ENCODE data around the gene PDZD4. TPM values are rescaled to one million over a fixed set of nuclear protein-coding genes. Genes with fewer than 3 reads are reported as not detected.

Gene PDZD4, protein sequence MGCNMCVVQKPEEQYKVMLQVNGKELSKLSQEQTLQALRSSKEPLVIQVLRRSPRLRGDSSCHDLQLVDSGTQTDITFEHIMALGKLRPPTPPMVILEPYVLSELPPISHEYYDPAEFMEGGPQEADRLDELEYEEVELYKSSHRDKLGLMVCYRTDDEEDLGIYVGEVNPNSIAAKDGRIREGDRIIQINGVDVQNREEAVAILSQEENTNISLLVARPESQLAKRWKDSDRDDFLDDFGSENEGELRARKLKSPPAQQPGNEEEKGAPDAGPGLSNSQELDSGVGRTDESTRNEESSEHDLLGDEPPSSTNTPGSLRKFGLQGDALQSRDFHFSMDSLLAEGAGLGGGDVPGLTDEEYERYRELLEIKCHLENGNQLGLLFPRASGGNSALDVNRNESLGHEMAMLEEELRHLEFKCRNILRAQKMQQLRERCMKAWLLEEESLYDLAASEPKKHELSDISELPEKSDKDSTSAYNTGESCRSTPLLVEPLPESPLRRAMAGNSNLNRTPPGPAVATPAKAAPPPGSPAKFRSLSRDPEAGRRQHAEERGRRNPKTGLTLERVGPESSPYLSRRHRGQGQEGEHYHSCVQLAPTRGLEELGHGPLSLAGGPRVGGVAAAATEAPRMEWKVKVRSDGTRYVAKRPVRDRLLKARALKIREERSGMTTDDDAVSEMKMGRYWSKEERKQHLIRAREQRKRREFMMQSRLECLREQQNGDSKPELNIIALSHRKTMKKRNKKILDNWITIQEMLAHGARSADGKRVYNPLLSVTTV
- polyA plus RNA-seq (2013, experiment 1 of 2), result 45.7 TPM
- 46.5 TPM for polyA plus RNA-seq (2013, experiment 2 of 2)

DNA sequence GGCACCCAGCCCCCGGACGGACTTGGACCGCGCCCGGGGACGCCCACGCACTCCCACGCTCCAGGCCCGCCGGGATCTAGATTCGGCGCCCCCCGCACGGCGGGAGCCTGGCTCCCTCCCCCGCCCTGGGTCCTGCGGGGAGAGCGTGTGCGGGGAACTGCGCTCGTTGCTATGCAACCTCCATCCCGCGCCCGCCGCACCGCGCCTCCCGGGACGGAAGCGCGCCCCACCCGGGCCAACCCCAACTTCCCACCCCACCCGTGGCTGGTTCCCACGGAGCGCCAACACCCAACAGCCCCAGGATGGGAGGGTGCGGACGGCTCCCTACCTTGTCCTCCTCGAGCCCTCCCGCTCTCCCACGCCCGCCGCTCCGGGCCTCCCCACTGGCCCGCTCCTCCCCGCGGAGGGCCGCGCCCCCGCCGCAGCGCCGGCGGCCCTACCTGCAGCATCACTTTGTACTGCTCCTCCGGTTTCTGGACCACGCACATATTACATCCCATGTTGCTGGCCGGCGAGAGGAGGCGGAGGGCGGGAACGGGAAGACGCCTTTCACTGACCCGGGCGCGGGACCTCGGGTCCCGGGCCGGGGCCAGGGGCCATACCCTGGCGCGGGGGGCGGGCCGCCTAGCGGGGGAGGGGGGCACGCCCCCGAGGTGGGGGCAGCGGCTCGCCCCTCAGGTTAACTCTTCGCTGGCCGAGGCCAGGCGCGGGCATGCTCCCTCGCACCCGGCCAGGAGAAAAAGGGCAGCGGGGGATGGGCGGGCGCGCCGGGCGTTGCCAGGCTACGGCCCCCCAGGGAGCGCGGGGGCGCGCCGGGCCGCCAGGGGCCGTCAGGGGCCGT is at the start of gene PDZD4:
Gene PDZD4 (minus strand): TSS at position 746 of the 841 bp plus-strand sequence. CDS start 246 bp downstream, at position 500.
- DNase-seq, result peak; percentile 66
- Histone ChIP-seq H2BK5ac (ENCODE audit: low read length) (no peak within 1 kb of the TSS), H3K56ac (ENCODE audit: low read length) (peak within 1 kb of the TSS; percentile 79), H2AK5ac (ENCODE audit: low read length) (no peak within 1 kb of the TSS), H4K8ac (ENCODE audit: low read depth, low read length) (peak within 1 kb of the TSS; percentile 14), H3K27me3 (ENCODE audit: insufficient read depth, low read length, poor library complexity) (no peaks in the 10 kb centered on the region), H3K4me1 (ENCODE audit: control insufficient read depth, low read depth, low read length) (peaks cover 2% of the 10 kb centered on the region), H3K79me2 (ENCODE audit: control insufficient read depth, insufficient read depth, low read length) (peaks cover 13% of the 10 kb centered on the region), H3K4me2 (ENCODE audit: low read length) (peak within 1 kb of the TSS; percentile 70), H4K5ac (ENCODE audit: low read length) (no peak within 1 kb of the TSS), H3K27ac (ENCODE audit: low read depth, low read length) (no peak within 1 kb of the TSS), H3K79me1 (ENCODE audit: low read length) (no peaks in the 10 kb centered on the region), H3K4me3 (ENCODE audit: low read length) (peak within 1 kb of the TSS; percentile 64), H2BK120ac (ENCODE audit: low read depth, low read length) (no peak within 1 kb of the TSS), H3K36me3 (ENCODE audit: control insufficient read depth, insufficient read depth, low read length) (no peaks in the 10 kb centered on the region), H3K18ac (ENCODE audit: low read length) (peak within 1 kb of the TSS; percentile 85), H3K9ac (ENCODE audit: low read length) (peak within 1 kb of the TSS; percentile 71), H2BK15ac (replicated peaks; ENCODE audit: low read depth) (no peak within 1 kb of the TSS), H3K23ac (ENCODE audit: low read length) (no peak within 1 kb of the TSS), H3K4ac (ENCODE audit: low read depth, low read length) (peak within 1 kb of the TSS; percentile 49)
- WGBS (ENCODE audit: extremely low coverage, insufficient coverage, low lambda C conversion rate), result no CpG with 5 or more reads among the region's 97 CpGs

DNA sequence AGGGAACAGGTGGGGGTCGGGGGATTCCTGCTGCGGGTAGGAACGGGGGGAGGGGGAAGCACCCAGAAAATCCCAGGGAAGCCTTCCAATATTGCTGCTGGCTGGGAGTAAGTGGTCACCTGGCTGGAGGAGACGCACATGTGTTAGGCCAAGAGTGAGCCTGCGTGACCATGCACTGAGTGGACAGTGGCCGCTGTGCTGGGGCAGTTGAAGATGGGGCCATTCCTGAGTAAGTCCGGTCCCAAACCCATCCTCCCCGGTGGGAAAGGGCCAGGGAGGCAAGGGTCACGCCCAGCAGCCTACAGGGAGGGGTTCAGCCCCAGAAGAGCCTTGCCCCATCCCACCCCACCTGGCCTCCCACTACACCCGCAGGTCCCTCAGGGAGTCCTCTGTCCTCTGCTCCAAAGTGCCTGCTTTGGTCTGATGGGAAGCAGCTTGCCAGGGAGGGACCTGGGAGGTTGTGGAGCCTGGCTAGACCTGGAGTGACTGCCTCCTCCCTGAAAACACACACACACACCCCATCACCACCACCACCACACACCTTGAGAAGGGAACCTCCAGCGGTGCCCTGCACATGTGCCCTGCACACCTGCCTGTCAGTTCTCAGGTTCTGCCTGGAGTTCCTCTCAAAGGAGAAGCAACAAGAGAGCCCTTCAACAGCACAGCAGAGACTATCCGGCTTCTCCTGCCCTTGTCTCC is 49.5 kb upstream of the PDZD4 start:
- no peak overlapping the region for H4K5ac ChIP-seq (ENCODE audit: low read length)
- H3K9ac ChIP-seq (ENCODE audit: low read length), result peak overlapping the region; percentile 56
- H3K27ac ChIP-seq (ENCODE audit: low read depth, low read length), result peak overlapping the region; percentile 69
- no peak overlapping the region for H2AK5ac ChIP-seq (ENCODE audit: low read length)
- no peak overlapping the region for H4K8ac ChIP-seq (ENCODE audit: low read depth, low read length)
- DNase-seq, result no peak
- peak overlapping the region; percentile 63 for H3K4ac ChIP-seq (ENCODE audit: low read depth, low read length)
- H2BK15ac ChIP-seq (replicated peaks; ENCODE audit: low read depth), result no peak overlapping the region
- H3K18ac ChIP-seq (ENCODE audit: low read length), result no peak overlapping the region
- WGBS (ENCODE audit: extremely low coverage, insufficient coverage, low lambda C conversion rate), result no CpG with 5 or more reads among the region's 12 CpGs
- H2BK120ac ChIP-seq (ENCODE audit: low read depth, low read length), result no peak overlapping the region
- H3K23ac ChIP-seq (ENCODE audit: low read length), result no peak overlapping the region
- H2BK5ac ChIP-seq (ENCODE audit: low read length), result peak overlapping the region; percentile 69
- H3K79me1 ChIP-seq (ENCODE audit: low read length), result no peaks in the 10 kb centered on the region
- no peak overlapping the region for H3K4me2 ChIP-seq (ENCODE audit: low read length)
- no peaks in the 10 kb centered on the region for H3K79me2 ChIP-seq (ENCODE audit: control insufficient read depth, insufficient read depth, low read length)
- H3K4me1 ChIP-seq (ENCODE audit: control insufficient read depth, low read depth, low read length), result peaks cover 17% of the 10 kb centered on the region
- no peak overlapping the region for H3K4me3 ChIP-seq (ENCODE audit: low read length)
- H3K56ac ChIP-seq (ENCODE audit: low read length), result peak overlapping the region; percentile 78
- H3K27me3 ChIP-seq (ENCODE audit: insufficient read depth, low read length, poor library complexity), result no peaks in the 10 kb centered on the region
- H3K36me3 ChIP-seq (ENCODE audit: control insufficient read depth, insufficient read depth, low read length), result no peaks in the 10 kb centered on the region

DNA sequence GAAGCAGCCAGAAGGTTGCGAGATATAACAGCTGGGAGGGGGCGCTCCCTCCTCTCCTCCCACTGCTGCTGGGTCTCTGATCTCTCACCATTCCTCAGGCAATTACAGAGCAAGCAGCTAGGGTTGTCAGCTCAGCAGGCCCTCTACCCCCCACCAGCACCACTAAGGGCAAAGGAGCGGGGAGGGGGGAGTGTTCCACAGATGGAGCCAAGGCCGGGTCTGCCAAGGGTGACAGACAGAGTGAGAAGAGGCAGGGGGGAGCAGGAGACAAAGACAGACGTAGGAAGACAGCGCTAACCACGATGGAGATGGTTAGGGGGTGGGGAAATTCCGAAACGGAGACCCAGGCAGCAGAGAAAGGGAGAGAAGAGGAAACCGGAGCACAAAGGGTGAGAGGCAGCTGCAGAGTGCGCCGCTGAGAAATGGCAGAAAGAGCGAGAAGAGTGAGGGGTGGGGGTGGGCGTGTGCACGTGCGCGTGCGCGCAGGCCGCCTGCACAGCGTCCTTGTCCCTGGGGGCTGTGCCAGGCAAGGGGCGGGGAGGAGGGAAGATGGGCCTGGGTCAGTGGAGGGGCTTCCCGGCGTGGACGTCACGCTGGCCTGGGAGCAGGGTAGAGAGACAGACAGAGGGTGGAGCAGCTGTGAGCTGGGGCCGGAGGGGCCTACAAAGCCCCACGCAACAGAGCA is 48.8 kb upstream of the PDZD4 start:
- no peaks in the 10 kb centered on the region for H3K79me1 ChIP-seq (ENCODE audit: low read length)
- no peak overlapping the region for H4K8ac ChIP-seq (ENCODE audit: low read depth, low read length)
- peaks cover 20% of the 10 kb centered on the region for H3K4me1 ChIP-seq (ENCODE audit: control insufficient read depth, low read depth, low read length)
- no peak overlapping the region for H3K4me3 ChIP-seq (ENCODE audit: low read length)
- peak overlapping the region; percentile 69 for H2BK5ac ChIP-seq (ENCODE audit: low read length)
- H3K23ac ChIP-seq (ENCODE audit: low read length), result no peak overlapping the region
- H3K9ac ChIP-seq (ENCODE audit: low read length), result peak overlapping the region; percentile 56
- peak overlapping the region; percentile 69 for H3K27ac ChIP-seq (ENCODE audit: low read depth, low read length)
- peak overlapping the region; percentile 78 for H3K56ac ChIP-seq (ENCODE audit: low read length)
- peak overlapping the region; percentile 63 for H3K4ac ChIP-seq (ENCODE audit: low read depth, low read length)
- H4K5ac ChIP-seq (ENCODE audit: low read length), result no peak overlapping the region
- H3K27me3 ChIP-seq (ENCODE audit: insufficient read depth, low read length, poor library complexity), result no peaks in the 10 kb centered on the region
- no peak overlapping the region for H3K18ac ChIP-seq (ENCODE audit: low read length)
- no CpG with 5 or more reads among the region's 28 CpGs for WGBS (ENCODE audit: extremely low coverage, insufficient coverage, low lambda C conversion rate)
- no peak overlapping the region for H2BK120ac ChIP-seq (ENCODE audit: low read depth, low read length)
- H3K79me2 ChIP-seq (ENCODE audit: control insufficient read depth, insufficient read depth, low read length), result no peaks in the 10 kb centered on the region
- H2AK5ac ChIP-seq (ENCODE audit: low read length), result no peak overlapping the region
- no peak overlapping the region for H2BK15ac ChIP-seq (replicated peaks; ENCODE audit: low read depth)
- no peak overlapping the region for H3K4me2 ChIP-seq (ENCODE audit: low read length)
- peak; percentile 96 for DNase-seq
- H3K36me3 ChIP-seq (ENCODE audit: control insufficient read depth, insufficient read depth, low read length), result no peaks in the 10 kb centered on the region

DNA sequence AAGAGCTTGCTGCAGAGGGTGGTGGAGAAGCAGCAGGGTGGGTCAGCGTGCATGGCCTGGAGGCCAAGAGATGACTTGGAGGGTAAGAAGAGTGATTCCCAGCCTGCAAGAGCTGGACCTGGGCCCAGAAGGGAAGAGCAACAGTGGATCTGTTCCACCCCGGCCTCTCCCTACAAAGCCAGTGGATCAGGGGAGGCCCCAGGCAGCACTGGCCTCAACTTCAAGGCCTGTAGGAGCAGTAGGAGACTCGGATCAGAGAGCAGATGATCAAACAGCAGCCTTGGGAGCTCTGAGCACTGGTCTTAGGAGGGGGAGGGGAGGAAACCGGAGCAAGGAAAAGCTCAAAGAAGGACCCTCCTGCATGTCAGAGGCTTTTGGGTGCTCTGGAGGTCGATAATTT is 48.0 kb upstream of the PDZD4 start:
- Histone ChIP-seq H3K36me3 (ENCODE audit: control insufficient read depth, insufficient read depth, low read length) (no peaks in the 10 kb centered on the region), H3K79me2 (ENCODE audit: control insufficient read depth, insufficient read depth, low read length) (no peaks in the 10 kb centered on the region), H4K5ac (ENCODE audit: low read length) (no peak overlapping the region), H3K18ac (ENCODE audit: low read length) (peak overlapping the region; percentile 39), H3K79me1 (ENCODE audit: low read length) (no peaks in the 10 kb centered on the region), H4K8ac (ENCODE audit: low read depth, low read length) (no peak overlapping the region), H3K4me1 (ENCODE audit: control insufficient read depth, low read depth, low read length) (peaks cover 20% of the 10 kb centered on the region), H3K27ac (ENCODE audit: low read depth, low read length) (peak overlapping the region; percentile 64), H2AK5ac (ENCODE audit: low read length) (peak overlapping the region; percentile 69), H2BK120ac (ENCODE audit: low read depth, low read length) (no peak overlapping the region), H3K56ac (ENCODE audit: low read length) (peak overlapping the region; percentile 80), H3K27me3 (ENCODE audit: insufficient read depth, low read length, poor library complexity) (no peaks in the 10 kb centered on the region), H2BK5ac (ENCODE audit: low read length) (peak overlapping the region; percentile 85), H3K4ac (ENCODE audit: low read depth, low read length) (no peak overlapping the region), H3K23ac (ENCODE audit: low read length) (no peak overlapping the region), H3K4me2 (ENCODE audit: low read length) (no peak overlapping the region), H2BK15ac (replicated peaks; ENCODE audit: low read depth) (no peak overlapping the region), H3K4me3 (ENCODE audit: low read length) (no peak overlapping the region), H3K9ac (ENCODE audit: low read length) (peak overlapping the region; percentile 54)
- no CpG with 5 or more reads among the region's 5 CpGs for WGBS (ENCODE audit: extremely low coverage, insufficient coverage, low lambda C conversion rate)
- DNase-seq, result no peak
